GM11168 (cell line): ENCODE data around the gene GGT7.
"Not testable (repeated sequence)": the region's sequence is repeated elsewhere in the genome, so short reads cannot be mapped to it uniquely, and the experiment has no call there.

Experiments used
- in situ Hi-C: fragments of 300-500 bp; cut with MboI; formaldehyde crosslinking; loops from one replicate; pipeline ENCODE4 v1.12.0; 2022; ENCODE audit warnings: low sequenced_read_pairs; ENCODE audit not compliant: unreplicated experiment

Gene GGT7, protein sequence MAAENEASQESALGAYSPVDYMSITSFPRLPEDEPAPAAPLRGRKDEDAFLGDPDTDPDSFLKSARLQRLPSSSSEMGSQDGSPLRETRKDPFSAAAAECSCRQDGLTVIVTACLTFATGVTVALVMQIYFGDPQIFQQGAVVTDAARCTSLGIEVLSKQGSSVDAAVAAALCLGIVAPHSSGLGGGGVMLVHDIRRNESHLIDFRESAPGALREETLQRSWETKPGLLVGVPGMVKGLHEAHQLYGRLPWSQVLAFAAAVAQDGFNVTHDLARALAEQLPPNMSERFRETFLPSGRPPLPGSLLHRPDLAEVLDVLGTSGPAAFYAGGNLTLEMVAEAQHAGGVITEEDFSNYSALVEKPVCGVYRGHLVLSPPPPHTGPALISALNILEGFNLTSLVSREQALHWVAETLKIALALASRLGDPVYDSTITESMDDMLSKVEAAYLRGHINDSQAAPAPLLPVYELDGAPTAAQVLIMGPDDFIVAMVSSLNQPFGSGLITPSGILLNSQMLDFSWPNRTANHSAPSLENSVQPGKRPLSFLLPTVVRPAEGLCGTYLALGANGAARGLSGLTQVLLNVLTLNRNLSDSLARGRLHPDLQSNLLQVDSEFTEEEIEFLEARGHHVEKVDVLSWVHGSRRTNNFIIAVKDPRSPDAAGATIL

DNA sequence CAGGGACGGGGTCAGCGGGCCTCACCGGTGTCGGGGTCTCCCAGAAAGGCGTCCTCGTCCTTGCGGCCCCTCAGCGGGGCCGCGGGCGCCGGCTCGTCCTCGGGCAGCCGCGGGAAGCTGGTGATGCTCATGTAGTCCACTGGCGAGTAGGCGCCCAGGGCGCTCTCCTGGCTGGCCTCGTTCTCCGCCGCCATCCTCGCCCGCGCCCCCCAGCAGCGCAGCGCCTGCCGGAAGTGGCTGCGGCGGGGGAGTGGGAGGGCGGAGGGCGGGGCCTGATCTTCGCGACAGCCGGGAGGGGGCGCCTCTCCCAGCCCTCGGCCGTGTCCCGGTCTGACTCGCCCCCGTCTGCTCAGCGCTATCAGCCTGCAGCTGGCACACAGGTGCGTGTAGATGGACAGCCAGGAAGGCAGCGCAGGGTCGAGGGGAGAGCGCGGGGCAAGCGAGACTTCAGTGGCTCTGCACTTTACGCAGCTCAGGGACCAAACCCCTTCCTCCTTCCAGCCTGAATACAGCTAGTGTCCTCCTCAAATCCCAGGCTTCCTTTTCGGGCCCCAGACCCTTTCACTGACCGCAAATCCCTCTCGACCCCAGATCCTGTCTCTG, at the start of gene GGT7:
Gene GGT7, minus strand, starts transcription at position 235 of the 603 bp plus-strand sequence. Its CDS starts 41 bp downstream, at position 194.
- in situ Hi-C loops = loop anchor here (5.0 kb wide), 1 partner anchor 90 kb away; no protein-coding TSS in a partner anchor

DNA sequence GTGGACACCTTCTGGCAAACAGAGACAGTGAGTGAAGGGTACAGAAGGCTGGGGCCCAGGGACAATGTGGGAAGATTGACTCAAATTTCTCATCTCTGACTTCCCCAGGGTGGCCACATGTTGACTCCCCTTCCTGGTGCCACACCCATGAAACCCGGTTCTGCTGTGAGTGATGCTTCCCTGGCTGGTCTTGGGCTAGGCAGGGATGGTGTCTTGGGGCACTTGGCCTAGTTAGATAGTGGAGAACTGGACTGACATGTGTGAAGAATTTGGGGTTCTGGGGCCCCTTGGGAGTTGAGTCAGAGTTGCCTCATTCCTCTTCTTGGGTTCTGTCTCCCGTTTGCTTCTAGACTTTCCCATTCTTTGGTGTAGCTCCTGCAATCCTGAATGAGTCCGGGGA, 48.8 kb upstream of the GGT7 start:
- in situ Hi-C loops = no loop called here

DNA sequence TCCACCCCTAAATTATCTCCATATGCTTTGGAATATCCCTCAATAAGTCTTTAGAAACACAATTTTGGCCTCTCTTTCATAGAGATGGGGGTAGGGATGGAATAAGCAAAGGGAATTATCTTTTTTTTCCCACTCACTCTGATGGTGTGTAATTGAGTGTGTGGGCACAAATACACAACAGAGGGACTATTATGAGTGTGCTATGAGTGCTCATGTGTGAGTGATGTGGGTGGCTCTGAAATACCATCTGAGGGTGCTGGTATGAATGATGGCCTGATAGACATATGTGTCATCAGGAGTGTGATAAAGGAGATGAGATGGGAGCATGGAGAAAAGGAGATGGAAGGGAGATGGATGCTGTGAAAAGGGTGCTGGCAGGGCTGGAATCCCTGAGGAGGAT, 47.4 kb upstream of the GGT7 start:
- in situ Hi-C loops = no loop called here

DNA sequence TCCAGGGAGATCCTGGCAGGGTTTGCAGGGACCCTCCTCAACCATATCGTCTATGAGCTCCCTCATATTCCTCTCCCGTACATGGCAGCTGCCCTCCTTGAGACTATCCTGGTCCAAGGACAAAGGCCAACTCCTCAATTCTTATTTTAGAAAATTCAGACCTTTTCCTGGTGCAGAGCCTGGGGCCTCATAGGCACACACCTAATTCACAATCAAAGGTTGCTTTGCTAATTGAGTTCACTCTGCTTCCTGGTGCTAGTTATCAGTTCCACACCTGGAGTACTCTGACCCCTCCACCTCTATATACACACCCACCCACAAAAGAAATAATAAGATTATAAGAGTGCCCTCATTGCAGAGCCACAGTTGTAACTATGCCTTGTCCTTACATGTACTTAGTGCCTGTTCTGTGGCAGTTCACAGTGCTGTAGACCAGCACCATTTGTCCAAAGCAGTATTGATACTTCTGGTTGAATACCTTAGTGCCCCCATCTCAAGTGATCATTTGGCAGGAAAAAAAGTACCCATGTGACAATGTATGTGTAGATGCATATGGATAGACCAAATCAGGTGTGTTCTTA, 44.2 kb upstream of the GGT7 start:
- in situ Hi-C loops = no loop called here

DNA sequence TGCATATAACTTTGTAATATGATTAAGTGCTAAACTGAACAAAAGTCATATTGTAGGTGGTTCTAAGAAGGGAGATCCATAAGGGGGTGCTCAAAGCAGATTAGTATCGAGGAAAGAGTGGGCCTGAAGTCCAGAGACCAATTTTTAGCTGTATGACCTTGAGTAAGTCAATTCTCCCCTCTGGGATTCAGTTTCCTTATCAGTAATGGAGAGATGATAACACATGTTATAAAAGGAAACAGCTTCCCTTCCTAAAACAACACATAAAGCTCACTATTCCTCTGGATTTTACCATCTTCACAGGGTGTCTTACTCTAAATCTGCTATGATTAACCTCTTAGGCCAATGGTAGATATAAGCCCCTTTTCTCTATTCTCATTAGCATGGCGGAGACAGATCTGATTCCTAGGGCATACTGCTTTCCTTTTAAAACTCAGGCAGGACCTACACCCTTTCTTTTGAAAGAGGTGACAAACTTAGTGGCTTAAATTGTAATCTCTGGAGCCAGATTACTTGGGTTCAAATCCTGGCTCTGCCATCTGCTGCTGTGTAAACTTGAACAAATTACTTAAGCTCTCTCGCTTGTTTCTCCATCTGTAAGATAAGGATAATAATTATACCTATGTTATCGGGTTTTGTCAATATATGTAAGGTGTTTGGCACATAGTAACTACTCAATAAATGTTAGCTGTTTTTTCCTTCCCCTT, 43.2 kb upstream of the GGT7 start:
- in situ Hi-C loops = no loop called here

DNA sequence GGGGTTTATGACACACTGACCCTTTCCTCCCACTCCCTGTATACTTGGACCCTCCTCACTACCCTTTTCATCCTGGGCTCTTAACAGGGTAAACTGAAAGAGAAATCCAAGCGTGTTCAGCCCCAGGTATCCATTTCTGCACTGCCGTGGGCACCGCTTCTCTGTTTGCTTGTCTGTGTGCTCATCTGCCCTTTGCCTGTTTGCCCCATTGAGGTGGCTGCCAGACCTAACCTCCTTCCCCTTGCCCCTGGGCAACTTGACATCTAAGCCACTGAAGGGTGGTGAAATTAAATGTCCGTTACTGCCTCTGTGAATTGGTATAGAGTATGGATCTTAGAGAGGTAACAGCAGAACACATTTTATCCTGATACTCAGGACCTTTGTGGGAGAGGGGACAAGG, 42.5 kb upstream of the GGT7 start:
- in situ Hi-C loops = no loop called here

DNA sequence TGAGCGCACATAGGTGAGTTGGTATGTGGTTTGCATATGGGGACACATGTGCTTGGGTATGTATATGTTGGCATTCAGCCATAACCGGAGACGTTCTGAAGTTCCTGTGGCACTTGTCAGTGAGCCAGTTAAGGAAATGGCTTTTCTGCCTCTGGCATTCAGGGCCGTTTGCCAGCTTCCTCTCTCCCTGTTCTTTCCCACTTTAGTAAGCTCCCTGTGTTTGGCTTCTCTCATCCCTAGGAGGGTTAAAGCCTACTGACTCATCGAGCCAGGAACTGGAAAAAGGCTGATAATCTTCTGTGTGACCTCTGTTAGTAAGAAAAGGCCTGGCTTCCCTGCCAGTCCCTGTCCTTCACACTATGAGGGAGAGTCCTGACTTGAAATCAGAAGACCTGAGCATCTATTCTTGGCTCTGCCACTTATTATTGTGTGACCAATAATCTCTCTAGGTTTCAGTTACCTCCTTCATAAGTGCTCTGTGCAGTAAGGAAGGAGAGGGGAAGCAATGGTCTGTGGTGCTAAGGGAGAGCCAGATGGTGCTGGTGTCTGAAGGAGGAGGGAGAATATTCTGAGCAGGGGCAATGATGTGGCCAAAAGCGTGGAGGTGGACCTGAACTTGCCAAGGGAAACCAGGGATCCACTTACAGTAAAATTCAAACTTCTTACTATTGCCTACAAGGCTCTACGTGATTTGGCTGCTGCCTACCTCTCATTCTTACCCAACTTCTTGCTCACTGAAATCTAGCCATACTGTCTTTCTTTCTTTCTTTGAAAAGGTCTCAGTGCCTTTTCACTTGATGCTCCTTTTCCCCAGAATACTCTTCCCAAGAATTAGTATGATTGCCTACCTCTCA, 35.2 kb upstream of the GGT7 start:
- in situ Hi-C loops = no loop called here

DNA sequence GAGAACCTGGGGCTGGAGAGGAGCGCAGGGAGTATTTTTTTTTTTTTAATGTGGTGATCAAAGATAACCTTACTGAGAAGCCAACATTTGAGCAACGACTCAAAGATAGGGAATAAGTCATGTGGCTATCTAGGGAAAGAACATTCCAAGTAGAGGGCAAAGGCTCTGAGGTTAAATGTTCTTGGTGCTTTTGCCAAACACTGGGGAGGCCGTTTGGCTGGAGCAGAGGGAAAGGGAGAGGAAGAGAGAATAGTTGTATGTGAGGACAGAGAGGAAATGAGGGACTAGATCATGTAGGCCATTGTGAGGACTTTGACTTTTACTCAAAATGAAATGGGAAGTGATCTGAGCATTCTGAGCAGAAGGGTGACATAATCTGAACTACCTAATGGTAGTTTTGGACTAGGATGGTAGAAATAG, 31.6 kb upstream of the GGT7 start:
- in situ Hi-C loops = no loop called here

DNA sequence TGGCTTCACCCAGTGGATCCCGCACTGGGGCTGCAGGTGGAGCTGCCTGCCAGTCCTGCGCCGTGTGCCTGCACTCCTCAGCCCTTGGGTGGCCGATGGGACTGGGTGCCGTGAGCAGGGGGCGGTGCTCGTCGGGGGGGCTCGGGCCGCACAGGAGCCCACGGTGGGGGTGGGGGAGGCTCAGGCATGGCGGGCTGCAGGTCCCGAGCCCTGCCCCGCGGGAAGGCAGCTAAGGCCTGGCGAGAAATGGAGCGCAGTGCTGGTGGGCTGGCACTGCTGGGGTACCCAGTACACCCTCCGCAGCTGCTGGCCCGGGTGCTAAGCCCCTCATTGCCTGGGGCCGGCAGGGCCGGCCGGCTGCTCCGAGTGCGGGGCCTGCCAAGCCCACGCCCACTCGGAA, 26.1 kb upstream of the GGT7 start:
- in situ Hi-C loops = not testable (repeated sequence)

DNA sequence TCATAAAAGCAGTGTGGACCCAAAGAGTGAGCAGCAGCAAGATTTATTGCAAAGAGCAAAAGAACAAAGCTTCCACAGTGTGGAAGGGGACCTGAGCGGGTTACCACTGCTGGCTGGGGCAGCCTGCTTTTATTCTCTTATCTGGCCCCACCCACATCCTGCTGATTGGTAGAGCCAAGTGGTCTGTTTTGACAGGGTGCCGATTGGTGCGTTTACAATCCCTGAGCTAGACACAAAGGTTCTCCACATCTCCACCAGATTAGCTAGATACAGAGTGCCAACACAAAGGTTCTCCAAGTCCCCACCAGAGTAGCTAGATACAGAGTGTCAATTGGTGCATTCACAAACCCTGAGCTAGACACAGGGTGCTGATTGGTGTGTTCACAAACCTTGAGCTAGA, 25.5 kb upstream of the GGT7 start:
- in situ Hi-C loops = not testable (repeated sequence)

DNA sequence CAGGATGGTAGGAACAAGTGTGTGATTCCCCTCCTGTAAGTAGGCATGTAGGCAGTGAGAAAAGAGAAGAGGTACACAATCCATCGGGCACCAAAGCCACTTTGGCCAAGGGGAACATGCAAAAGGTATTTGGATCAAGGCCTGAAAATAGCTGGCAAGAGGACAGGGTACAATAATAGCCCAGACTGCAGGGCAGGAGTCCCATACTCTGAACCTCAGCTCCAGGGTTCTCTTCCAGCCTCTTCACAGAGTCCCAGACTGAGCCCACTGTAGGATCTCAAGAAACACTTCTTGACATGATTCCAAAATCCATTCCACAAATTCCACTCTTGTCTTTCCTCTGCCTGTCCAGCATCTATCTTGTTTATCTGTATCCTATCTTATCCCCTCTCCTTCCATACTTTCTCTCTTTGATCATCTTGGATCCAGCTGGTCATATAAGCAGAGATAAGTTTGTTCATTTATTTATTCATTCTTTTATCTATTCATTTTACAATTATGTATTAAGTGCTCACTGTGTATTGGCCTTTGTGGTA, 23.5 kb upstream of the GGT7 start:
- in situ Hi-C loops = no loop called here

DNA sequence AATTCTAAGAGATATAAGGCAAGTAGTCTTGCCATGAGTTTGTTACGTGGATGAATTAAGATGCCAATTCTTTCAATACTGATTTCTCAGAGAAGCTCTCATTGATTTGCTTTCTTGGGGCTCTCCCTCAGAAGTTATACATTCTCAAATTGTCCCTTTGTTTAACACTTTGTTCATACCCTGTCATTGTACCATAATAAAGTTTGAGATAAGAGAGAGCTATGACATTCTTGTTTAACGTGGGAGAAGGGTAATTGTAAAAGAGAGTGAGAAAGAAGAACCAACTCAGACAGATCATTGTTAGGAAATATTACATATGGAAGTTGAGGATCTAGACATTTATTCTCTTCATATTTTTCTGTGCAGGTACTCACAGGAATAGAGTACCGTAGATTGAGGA, 22.8 kb upstream of the GGT7 start:
- in situ Hi-C loops = no loop called here

DNA sequence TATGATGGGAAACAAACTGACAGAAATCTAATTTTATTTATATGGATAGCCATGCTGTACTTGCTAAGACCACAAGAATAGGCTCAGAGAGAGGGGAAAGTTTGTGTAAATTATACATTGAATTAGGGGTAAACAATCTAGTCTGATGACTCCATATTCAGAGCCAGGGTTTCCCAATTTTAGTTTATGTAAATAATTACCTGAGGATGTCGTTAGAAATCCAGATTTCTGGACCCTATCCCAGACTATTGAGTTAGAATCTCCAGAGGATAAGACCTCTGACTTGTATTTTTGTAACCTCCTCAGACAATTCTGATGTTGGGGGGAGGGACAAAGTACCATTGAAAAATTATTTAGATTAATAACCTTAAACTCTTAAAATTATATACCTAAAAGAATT, 22.1 kb upstream of the GGT7 start:
- in situ Hi-C loops = no loop called here

DNA sequence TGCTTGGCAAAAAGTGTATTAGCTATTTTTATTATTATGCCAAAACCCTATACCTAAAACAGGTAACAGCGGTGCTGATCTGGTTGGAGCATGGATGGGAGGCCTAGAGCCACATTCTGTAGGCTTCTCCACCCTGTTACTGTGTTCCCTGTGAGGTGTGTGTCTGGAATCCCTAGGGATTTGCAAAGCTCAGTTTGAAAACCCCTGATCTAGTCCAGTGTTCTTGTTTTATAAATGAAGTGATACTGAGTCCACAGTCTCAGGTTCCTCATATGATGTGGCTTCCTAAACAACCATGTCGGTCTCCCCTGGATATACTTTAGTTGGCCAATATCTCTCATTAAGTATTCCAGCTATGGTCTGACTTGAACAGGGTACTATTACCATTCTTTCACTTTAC, 20.0 kb upstream of the GGT7 start:
- in situ Hi-C loops = no loop called here

DNA sequence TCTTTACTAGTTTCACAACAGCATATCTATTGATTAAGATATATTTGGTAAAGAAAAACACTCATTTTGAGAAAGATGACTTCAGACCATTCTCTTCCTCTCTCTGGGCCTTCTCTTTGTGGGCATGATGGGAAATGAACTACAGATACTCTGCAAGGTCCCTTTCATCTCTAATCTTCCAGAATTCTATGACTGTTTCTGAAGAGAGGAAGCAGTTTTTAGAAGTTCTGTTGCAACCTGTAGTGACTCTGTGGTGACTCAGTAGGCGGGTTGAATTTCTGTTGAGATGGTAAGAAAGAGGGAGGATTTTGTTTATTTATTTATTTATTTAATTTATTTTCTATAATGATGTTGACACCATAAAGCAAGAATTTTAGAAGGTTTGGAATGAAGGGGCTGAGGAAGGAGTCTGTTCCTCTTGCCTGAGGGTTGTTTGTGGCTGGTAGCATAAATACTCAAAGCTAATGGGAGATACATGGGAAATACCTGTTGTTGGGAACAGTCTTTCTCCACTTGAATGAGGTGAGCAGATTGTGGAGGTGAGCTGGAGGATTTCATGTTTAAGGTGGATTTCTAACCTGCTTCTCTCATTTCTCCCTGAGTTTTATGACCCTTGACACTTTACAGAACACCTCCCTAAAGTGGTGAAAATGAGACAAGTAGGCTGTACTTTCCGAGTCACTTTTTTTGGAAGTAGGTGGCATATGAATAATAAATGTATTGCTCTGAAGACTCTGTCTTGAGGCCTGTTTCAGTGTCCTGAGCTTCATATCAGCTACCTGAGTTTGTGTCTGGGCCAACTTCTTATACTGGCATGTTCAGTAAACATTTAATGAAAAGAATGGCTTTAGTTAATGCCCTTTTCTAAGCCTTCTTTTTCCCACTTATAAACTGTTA, 18.8 kb upstream of the GGT7 start:
- in situ Hi-C loops = no loop called here

DNA sequence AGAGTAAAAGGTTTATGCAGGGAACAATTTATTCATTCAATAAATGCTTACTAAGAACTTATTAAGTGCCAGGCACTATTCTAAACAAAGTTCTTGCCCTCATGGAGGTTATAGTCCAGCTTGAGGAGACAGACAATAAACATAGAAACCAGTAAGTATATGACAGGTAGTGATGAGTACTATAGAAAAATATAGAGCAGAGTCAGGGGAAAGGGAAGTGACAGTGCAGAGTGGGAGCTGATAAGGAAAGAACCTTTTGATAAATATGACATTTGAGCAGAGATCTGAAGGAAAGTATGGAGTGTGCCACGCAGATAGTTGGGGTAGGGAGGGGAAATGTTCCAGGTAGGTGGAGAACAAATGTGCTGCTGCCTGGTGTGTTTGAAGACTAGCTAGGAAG, 15.8 kb upstream of the GGT7 start:
- in situ Hi-C loops = no loop called here

DNA sequence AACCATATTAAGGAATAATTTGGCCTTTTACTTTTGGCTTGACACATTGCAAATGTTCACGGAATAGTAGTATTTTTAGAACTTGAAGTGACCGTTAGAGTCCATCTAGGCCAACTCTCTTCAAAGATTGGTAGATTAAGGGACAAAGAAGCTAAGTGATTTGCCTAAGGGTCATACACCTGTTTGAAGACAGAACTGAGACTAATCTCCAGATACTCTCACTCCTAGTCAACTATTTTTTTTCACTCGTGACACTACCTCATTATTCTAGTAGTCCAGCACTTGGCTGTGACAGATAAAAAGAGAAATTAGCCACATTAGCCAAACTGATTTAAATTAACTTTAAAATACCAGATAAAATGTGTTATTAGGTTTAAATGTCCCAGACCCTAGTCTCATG, 14.4 kb upstream of the GGT7 start:
- in situ Hi-C loops = no loop called here

DNA sequence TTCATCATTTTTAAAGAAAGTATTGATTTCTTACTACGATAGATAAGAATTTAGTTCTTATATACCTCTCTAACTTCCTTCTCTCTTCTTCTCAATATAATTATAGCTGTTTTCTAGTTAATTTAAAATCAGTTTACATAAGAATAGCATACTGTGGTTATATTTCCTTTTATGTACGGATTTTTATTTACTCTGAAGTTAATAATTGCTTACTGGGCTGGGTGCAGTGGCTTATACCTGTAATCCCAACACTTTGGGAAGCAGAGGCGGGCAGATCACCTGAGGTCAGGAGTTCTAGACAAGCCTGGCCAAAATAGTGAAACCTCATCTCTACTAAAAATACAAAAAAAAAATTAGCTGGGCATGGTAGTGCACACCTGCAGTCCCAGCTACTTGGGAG, 13.5 kb upstream of the GGT7 start:
- in situ Hi-C loops = no loop called here
